C4-2B (cell line): Measurements from ENCODE around the gene SLX4IP.
"Not testable (repeated sequence)": the region's sequence is repeated elsewhere in the genome, so short reads cannot be mapped to it uniquely, and the experiment has no call there.

Experiments used
- H3K27ac ChIP-seq: fragments of 450-650 bp; 2 replicates; pipeline ENCODE4 v1.5.1; 2017
- CTCF ChIP-seq: fragments of 450-650 bp; conservative IDR thresholded peaks from 2 replicates; pipeline ENCODE4 v1.5.1; 2017; ENCODE audit warnings: mild to moderate bottlenecking
- ZFX ChIP-seq: fragments of 450-650 bp; IDR thresholded peaks from 2 replicates; pipeline ENCODE4 v1.6.1; 2017

The SLX4IP gene

GRCh38 chr20:10613911-10614310 is 178.8 kb downstream of the SLX4IP start:
- no peak overlapping the region for H3K27ac ChIP-seq
- no peak for TF ChIP-seq CTCF
- no peak for TF ChIP-seq ZFX

GRCh38 chr20:10616212-10616611 is 181.1 kb downstream of the SLX4IP start:
- TF ChIP-seq CTCF (no peak), ZFX (no peak)

GRCh38 chr20:10617549-10618133 is 182.5 kb downstream of the SLX4IP start:
- not testable (repeated sequence) for H3K27ac ChIP-seq

More at GRCh38 chr20:10616212-10616611, 181.1 kb downstream of the SLX4IP start:
- no peak overlapping the region for H3K27ac ChIP-seq

GRCh38 chr20:10618611-10619245 is 183.6 kb downstream of the SLX4IP start:
- TF ChIP-seq ZFX (no peak), CTCF (no peak)
- no peak overlapping the region for H3K27ac ChIP-seq

GRCh38 chr20:10619427-10619826 is 184.3 kb downstream of the SLX4IP start:
- H3K27ac ChIP-seq = no peak overlapping the region
- no peak for TF ChIP-seq CTCF
- TF ChIP-seq ZFX = no peak

GRCh38 chr20:10621149-10621548 is 186.0 kb downstream of the SLX4IP start:
- H3K27ac ChIP-seq = no peak overlapping the region
- TF ChIP-seq ZFX (no peak), CTCF (no peak)

GRCh38 chr20:10622657-10623418 is 187.7 kb downstream of the SLX4IP start:
- TF ChIP-seq ZFX (no peak), CTCF (no peak)
- no peak overlapping the region for H3K27ac ChIP-seq
